Articular chondrocyte of knee joint (primary cell): ENCODE data around the gene OR2L13. TPM values are rescaled to one million over a fixed set of nuclear protein-coding genes. Genes with fewer than 3 reads are reported as not detected.

ENCODE experiments used
- small RNA-seq: library from RNA; depleted of rRNA; stranded (forward); fragments of <200 nt; gene quantifications from one replicate; pipeline ENCODE3, GENCODE V24; 2012
- total RNA-seq: library from RNA; depleted of rRNA; stranded (reverse); fragments of >200 nt; gene quantifications from 2 replicates; pipeline ENCODE4 v1.2.3, GENCODE V29; 2012

Gene OR2L13
- total RNA-seq, result not detected in 2 replicates

GRCh38 chr1:248094884-248095283 lies at the start of gene OR2L13:
Gene OR2L13, plus strand, starts transcription at chr1:248095184. Its CDS starts 4,192 bp downstream, at chr1:248099376.

GRCh38 chr1:248046536-248046935 lies 48.4 kb upstream of the OR2L13 start, which contains the start of gene OR2L3:
Gene OR2L3, plus strand, starts transcription at chr1:248046836. Its CDS starts 13,846 bp downstream, at chr1:248060682.

GRCh38 chr1:248144513-248145198 lies 49.7 kb downstream of the OR2L13 start, which contains the start of gene OR2M5:
Gene OR2M5, plus strand, starts transcription at chr1:248145148. Its CDS starts 0 bp downstream, at chr1:248145148.

Small RNA genes lying within 50 kb of the gene (small RNA-seq; reads per million reads assigned to genes)
- not detected for gene RF00019

Other genes with a start within 250 kb of the OR2L13 start
- 0.43 and 0.65 TPM in 2 replicates for gene TRIM58, start 238.0 kb upstream of the OR2L13 start, total RNA-seq
- 0.11 and 0.39 TPM in 2 replicates for gene OR2W3, start 199.6 kb upstream of the OR2L13 start, total RNA-seq
- not detected in 2 replicates for gene OR2T8, start 174.9 kb upstream of the OR2L13 start, total RNA-seq
- not detected in 2 replicates for gene OR2AJ1, start 170.3 kb upstream of the OR2L13 start, total RNA-seq
- not detected in 2 replicates for gene OR2L8, start 146.3 kb upstream of the OR2L13 start, total RNA-seq
- not detected in 2 replicates for gene OR2AK2, start 130.0 kb upstream of the OR2L13 start, total RNA-seq
- 0.13 TPM in 1 of 2 replicates, not detected in the other for gene OR2L5, start 81.5 kb upstream of the OR2L13 start, total RNA-seq
- gene OR2L2, start 65.1 kb upstream of the OR2L13 start, total RNA-seq, result under 0.01 TPM in 2 replicates
- gene OR2L3, start 48.3 kb upstream of the OR2L13 start, total RNA-seq, result not detected in 2 replicates
- gene OR2M5, start 50.0 kb downstream of the OR2L13 start, total RNA-seq, result not detected in 2 replicates
- gene OR2M2, start 79.6 kb downstream of the OR2L13 start, total RNA-seq, result not detected in 2 replicates
- not detected in 2 replicates for gene OR2M3, start 102.1 kb downstream of the OR2L13 start, total RNA-seq
- not detected in 2 replicates for gene OR2M4, start 136.2 kb downstream of the OR2L13 start, total RNA-seq
- not detected in 2 replicates for gene OR2T33, start 182.8 kb downstream of the OR2L13 start, total RNA-seq
- gene OR2T12, start 208.2 kb downstream of the OR2L13 start, total RNA-seq, result not detected in 2 replicates
- not detected in 2 replicates for gene OR2M7, start 229.4 kb downstream of the OR2L13 start, total RNA-seq